NCI-H2196 (cell line): ENCODE measurements around the gene GABRR1.
"Not testable (repeated sequence)": the region's sequence is repeated elsewhere in the genome, so short reads cannot be mapped to it uniquely, and the experiment has no call there.

Source experiments
- DNase-seq: peaks from one replicate; lab custom pipeline; 2025; ENCODE audit not compliant: unreplicated experiment; lab: John Stamatoyannopoulos, UW

GABRR1 gene

DNA sequence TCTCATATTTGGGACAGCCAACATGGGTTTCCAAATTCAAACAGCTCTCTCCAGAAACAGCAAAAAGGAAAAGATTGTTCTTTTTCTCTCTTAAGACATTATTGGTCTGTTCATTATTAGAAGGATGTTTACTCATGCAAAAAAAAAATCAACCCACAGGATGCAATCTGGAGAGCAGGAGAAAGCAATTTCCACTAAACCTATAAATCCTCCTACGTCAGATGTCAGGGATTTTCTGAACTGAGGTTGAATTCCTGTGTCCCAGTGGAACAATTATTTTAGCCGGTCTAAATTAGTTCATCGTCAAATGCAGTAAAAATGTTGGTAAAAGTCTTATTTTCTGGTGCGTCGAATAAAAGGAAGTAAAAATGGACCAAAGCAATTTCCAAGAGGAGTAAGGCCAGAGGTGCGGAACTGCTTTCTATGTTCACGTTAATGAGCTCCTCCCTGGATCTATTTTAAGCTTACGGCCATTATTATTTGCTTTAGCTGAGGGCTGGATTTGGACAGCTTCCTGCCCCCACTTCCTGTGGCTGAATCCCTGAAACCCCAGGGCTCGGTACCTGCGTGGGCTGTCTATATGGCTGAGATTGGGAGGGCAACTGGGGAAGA, at the start of gene GABRR1:
Gene GABRR1 (minus strand): TSS at position 60 of the 612 bp plus-strand sequence. CDS start 36 bp downstream, at position 24.
- no peak for DNase-seq

- no peak for DNase-seq
Measured at GRCh38 chr6:89264296-89264695, 47.1 kb upstream of the GABRR1 start.

GRCh38 chr6:89260832-89261231, 43.7 kb upstream of the GABRR1 start:
- DNase-seq: peak; percentile 10

- no peak for DNase-seq
Measured at GRCh38 chr6:89260310-89260709, 43.2 kb upstream of the GABRR1 start.

DNA sequence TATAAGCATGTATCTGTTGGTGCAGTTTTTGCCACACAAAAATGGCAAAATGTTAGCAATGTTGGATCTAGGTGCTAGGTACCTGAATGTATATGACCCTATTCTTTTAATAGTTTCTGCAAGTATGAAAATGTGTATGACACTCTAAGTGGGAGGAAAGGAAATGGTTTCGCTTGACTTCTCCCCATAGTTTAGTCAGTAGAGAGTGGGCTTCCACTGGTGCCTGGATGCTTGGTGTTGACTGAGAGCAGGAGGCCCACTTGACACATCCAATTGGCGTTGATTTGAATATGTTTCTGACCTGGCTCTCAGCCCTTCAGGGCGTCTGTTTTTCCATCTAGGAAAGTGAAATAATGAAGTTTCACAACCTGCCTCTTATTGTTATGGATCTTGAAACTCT, 41.8 kb upstream of the GABRR1 start:
- DNase-seq: no peak

GRCh38 chr6:89257781-89258180, 40.6 kb upstream of the GABRR1 start:
- DNase-seq: no peak

- DNase-seq: no peak
Measured at GRCh38 chr6:89257346-89257745, 40.2 kb upstream of the GABRR1 start.

- DNase-seq: no peak
Measured at GRCh38 chr6:89255417-89255816, 38.3 kb upstream of the GABRR1 start.

- DNase-seq: no peak
Measured at GRCh38 chr6:89254569-89254968, 37.4 kb upstream of the GABRR1 start.

DNA sequence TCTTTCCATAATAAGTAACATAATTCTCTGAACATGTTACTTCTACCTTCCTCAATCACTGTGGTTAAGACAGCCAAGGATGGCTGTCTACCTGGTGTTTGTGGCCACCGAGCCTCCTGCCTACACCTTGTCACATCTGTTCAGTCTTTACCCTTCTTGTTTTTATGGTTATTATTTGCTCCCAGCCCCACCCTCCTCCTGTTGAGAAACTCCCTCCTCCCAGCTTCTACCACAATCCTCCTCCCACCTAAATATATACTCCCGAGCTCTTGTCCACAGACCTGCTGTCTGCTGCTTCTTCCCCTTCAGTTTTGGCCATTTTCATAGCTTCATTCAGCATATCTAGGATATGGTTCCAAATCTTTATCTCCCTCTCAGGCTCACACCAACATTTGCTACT, 35.7 kb upstream of the GABRR1 start:
- DNase-seq: no peak

- no peak for DNase-seq
Measured at GRCh38 chr6:89251976-89252375, 34.8 kb upstream of the GABRR1 start.

DNA sequence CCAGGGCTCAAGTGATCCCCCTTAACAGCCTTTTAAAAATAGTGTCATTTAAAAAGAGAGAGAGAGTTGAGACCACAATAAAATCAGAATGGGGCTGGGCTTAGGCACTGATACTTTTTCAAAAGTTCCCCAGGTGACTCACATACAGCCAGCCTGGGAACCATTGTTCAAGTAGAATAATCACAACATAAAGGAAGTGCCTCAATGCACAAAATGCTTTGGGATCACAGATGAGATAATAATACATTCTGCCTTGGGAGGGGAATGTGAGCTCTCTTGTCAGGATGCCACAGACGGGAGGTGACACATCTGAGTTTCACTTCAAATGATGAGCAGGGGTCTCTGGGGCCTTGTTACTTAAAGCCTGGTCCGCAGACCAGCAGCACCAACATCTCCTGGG, 34.0 kb upstream of the GABRR1 start:
- DNase-seq: no peak

GRCh38 chr6:89250239-89250638, 33.1 kb upstream of the GABRR1 start:
- DNase-seq: no peak

GRCh38 chr6:89244241-89244985, 27.3 kb upstream of the GABRR1 start:
- no peak for DNase-seq

- DNase-seq: no peak
Measured at GRCh38 chr6:89243331-89243629, 26.1 kb upstream of the GABRR1 start.

DNA sequence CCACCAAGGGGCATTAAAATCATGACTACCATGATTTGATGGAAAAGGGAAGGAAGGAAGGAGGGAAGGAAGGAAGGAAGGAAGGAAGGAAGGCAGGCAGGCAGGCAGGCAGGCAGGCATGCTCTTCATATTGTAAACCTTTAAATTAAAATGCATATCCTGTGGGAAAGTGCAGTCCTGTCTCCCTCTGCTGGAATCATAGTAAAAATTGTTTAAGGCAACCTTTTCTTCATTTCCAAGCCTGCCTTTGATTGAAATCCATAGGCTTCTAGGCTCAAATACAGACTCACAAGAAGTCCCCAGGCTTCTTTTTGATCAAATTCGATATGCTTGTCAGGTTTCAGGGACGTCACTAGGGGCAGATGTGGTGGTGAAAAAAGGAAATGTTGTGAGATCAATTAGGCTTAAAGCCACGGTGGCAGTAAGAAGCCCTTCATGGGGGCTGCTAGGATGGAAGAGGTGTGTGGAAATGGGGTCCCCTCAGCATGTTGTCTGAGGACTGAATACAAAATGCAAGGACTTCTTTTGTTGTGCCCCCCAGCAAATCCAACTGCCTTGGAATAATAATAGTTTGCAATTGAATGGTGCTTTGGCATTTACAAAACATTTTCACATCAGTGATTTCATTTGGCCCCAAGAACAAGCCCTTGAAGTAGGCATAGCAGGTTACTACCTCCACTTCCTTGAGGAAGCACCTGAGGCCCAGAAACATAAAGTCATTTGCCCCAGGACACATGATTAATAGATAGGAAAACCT, 25.6 kb upstream of the GABRR1 start:
- peak; percentile 26 for DNase-seq

DNA sequence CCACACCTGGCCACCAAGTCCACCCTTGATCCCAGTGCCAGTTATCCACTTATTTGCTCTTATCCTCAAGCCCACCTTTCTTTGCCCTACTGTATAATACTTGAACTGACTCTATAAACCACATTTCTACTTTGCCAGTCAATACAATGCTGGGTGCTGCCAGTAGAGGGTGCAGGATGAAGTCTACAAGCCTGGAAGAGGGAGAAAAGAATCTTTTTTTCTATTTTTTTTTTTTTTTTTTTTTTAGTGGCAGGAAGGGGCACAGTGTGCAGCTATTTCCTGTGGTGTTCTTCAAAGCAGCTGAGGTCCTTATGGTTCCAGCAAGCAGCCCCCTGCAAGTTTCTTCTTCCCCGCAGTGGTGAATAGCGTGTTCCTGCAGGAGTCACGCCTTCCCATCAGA, 22.2 kb upstream of the GABRR1 start:
- DNase-seq: no peak

GRCh38 chr6:89237158-89237557, 20.0 kb upstream of the GABRR1 start:
- no peak for DNase-seq

GRCh38 chr6:89233605-89234004, 16.4 kb upstream of the GABRR1 start:
- not testable (repeated sequence) for DNase-seq

- DNase-seq: no peak
Measured at GRCh38 chr6:89222712-89223039, 5.5 kb upstream of the GABRR1 start.

DNA sequence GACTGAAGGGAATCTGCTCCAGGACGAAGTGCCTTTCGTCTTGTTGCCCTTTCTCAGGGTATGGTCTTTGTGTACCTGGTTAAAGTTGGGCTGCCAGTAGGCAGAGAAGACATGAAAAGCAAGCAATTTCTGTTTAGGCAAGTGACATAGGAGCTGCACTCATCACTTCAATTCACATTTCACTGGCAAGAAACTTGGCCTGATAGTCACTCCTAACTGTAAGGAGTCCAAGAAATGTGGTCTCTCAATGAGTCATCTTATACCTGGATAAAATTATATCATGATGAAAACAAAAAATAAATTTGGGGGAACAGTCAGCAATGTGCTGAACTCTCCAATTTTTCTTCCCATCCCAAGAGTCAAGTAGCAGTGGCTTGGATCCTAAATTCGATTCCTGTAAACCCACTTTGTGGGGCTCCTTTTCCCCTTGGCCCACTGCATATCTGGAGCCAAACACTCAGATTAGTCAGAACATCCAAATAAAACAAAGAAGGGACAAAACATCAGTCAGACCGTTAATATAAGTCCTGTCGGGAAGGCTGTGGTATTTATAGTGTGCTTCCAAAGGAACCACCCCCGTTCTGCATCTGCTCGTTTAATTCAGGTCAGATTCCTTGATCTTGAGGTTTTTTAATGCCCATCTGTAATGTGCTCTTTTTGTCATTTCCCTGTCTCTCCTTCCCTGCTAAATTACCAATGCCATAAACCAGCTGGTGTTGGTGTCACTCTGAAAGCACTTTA, 5.0 kb upstream of the GABRR1 start:
- peak; percentile 6 for DNase-seq

GRCh38 chr6:89221129-89221528, 4.0 kb upstream of the GABRR1 start:
- DNase-seq: no peak
